Fibroblast of skin of back (primary cell): Measurements from ENCODE around the gene C4orf50. TPM values are rescaled to one million over a fixed set of nuclear protein-coding genes. Genes with fewer than 3 reads are reported as not detected.

Source experiments
- DNase-seq: peaks from one replicate; pipeline ENCODE4 v3.0.0-alpha.2; 2013
- polyA plus RNA-seq, 2 experiments: library from polyadenylated mRNA; unstranded; fragments of 120-200 nt; gene quantifications; one replicate each; pipeline ENCODE4 v1.2.1, GENCODE V29; 2013; ENCODE audit not compliant: insufficient read length in 2 of 2

C4orf50 gene
- not detected for polyA plus RNA-seq (2013, experiment 1 of 2; ENCODE audit: insufficient read length)
- polyA plus RNA-seq (2013, experiment 2 of 2; ENCODE audit: insufficient read length), result not detected

- DNase-seq, result no peak
Measured at GRCh38 chr4:6018331-6018730, at the start of gene C4orf50. TSS of gene C4orf50 (minus strand) at chr4:6018431.

GRCh38 chr4:6065934-6066590, 47.8 kb upstream of the C4orf50 start:
- DNase-seq, result no peak

GRCh38 chr4:6065166-6065565, 46.9 kb upstream of the C4orf50 start:
- DNase-seq, result no peak

GRCh38 chr4:6064383-6064782, 46.2 kb upstream of the C4orf50 start:
- no peak for DNase-seq

GRCh38 chr4:6063684-6064083, 45.5 kb upstream of the C4orf50 start:
- no peak for DNase-seq

DNA sequence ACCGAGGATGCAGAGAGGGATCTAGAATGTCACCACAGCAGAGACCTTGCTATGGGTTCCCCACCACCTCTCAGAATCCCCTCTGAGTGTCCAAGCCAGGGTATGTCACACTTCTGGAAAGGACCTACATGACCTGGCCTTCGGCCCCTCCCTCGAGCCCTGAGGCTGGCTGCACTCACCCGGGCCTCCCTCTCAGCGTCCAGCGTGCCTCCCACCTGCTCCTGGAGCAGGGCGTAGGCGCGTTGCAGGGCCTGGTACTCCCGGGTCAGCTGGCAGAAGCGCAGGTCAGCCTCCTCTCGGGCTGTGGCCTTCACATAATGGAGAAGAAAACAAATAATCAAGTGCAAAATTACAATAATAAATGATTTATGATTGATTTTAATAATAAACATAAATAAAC, 43.9 kb upstream of the C4orf50 start:
- no peak for DNase-seq

- no peak for DNase-seq
Measured at GRCh38 chr4:6059375-6059805, 41.2 kb upstream of the C4orf50 start.

- DNase-seq, result no peak
Measured at GRCh38 chr4:6058531-6059374, 40.5 kb upstream of the C4orf50 start.

- no peak for DNase-seq
Measured at GRCh38 chr4:6056976-6057766, 38.9 kb upstream of the C4orf50 start.

DNA sequence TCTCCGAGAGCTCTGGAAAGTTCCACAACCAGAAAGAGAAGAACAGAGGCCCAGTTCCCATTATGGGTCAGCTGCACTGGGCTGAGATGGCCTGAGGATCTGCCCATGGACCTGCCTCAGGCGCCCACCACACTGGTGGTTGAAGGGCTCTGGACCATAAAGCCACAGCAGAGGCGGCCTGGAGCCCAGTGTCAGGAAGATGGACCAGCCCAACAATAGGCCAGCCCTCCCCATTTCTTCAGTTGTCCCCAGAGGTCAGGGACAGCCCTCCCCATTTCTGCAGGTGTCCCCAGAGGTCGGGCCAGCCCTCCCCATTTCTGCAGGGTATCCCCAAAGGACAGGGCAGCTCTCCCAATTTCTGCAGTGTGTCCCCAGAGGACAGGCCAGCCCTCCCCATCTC, 37.2 kb upstream of the C4orf50 start:
- no peak for DNase-seq

DNA sequence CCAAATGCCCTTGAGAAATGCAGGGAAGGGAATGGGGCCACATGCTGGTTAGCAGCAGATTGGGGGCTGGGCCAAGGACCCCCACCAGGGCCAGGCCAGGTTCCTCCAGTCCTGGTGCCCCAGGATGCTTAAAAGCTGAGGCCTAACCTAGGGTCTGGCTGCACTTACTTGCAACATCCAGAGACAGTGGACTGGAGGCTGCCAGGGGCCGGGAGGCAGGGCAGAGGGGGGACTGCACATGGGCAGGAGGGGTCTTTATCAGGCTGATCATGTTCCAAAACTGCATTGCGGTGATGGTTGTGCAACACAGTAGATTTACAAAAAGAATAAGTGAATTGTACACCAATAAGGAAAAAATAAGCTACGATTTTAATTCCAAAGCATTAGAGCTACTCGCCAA, 36.8 kb upstream of the C4orf50 start:
- DNase-seq, result no peak

GRCh38 chr4:6054162-6054922, 36.1 kb upstream of the C4orf50 start:
- DNase-seq, result no peak

DNA sequence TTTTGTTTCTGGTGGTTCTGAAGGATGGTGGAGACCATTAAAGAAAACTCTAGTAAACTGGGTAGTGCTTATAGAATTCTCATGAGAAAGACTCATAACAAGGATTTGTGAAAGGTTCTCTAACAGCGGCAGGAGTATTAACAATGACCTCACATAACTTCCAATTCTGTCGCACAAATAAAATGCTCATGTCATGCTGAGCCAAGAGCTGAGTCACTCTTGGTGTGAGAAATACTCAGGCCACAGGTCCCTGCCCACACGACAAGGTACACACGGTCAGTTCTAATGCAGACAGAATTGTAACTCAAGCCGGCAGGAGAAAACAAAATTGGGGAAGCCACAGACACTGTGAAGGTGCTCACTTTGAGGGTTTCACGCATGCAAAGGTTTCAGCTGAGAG, 34.4 kb upstream of the C4orf50 start:
- no peak for DNase-seq

DNA sequence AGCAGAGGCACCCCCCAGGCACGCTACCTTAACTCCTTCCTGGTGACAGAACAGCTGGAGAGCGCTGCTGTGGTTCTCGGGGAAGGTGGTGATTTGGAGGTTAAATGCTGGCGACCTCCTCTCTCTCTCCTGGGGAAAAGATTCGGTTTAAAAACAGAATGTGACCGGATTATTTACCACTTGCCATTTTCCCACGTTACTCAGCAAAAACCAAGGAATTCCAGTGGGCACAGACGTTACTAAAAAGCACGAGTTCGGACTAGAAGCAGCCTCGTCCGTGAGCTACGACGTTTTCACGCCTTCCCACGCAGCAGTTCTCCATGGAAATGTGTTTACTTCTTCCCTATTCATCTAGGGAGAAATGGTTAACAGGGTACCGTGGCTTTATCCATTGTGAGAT, 32.3 kb upstream of the C4orf50 start:
- no peak for DNase-seq

DNA sequence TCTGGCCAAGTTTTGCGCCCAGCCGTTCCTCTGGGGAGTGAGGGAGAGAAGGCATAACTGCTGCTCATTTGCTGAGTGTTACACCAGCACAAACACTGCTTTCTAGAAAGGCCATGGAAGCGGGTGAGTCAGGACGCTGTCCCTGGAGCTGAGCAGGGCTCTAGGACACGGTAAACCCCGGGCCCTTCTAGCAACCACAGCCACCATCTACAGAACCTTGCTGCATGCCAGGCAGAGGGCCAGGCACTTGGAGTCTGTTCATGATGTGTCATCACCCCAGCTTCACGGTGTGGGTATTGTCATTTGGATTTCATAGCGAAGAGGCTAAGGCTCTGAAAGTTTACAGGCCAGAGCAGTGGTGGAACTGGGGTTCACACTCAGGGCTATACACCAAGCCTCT, 31.8 kb upstream of the C4orf50 start:
- DNase-seq, result no peak

DNA sequence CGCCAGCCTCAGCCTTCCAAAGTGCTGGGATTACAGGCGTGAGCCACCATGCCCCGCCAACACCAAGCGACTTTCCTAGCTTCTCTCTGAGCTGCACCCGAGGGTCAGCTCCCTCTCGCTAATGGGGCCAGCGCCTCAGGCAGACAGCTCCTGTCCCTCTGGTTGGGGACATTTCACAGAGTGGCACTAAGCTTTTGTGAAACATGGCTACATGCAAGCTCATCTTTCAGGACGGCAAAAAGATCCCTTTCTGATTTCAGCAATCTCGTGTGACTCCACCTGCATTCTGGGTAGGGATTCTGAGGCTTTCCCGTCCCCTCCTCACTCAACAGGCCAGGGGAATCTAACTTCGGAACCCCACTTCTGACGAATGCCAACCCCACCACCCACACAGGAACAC, 31.0 kb upstream of the C4orf50 start:
- no peak for DNase-seq

DNA sequence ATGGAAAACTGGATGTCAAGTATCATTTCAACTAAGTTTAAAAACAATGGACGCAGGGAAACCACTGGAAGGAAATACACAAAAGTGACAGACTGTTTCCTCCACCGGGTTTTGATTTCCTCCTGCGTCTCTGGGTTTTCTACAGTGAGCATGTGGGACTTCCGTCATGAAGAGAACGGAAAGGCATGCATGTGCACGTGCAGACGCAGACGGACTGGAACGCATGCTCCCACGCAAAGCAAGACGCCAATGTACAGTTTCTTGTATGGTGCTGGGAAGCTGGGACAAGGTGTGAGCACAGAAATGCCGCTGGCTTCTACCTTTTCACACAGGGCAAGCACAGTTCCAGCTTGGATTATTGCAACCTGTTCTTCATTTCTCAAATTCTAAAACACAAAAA, 30.3 kb upstream of the C4orf50 start:
- no peak for DNase-seq

GRCh38 chr4:6047130-6047673, 29.0 kb upstream of the C4orf50 start:
- no peak for DNase-seq

GRCh38 chr4:6046526-6047129, 28.4 kb upstream of the C4orf50 start:
- DNase-seq, result no peak

DNA sequence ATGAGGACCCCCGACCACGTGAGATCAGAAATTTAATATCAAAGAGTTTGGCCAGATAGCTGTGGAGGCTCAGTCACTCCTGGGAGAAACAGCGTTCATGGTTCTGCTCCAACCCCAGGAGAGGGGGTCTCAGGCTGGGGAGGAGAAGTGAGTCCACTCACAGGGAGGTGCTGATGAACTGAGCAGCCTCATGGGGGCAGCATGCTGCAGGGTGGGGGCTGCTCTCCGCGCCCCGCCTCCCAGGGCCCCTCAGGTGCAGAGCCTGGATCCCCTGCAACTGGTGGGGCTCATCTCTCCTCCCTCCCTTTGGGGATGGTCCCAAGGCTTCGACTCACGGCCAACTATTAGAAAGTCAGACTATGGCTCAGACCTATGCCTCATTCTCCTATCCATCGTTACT, 26.6 kb upstream of the C4orf50 start:
- no peak for DNase-seq

GRCh38 chr4:6044276-6044675, 26.0 kb upstream of the C4orf50 start:
- DNase-seq, result no peak

- DNase-seq, result no peak
Measured at GRCh38 chr4:6043843-6044242, 25.6 kb upstream of the C4orf50 start.
